Measurements from ENCODE around the gene VTI1A.

DNA sequence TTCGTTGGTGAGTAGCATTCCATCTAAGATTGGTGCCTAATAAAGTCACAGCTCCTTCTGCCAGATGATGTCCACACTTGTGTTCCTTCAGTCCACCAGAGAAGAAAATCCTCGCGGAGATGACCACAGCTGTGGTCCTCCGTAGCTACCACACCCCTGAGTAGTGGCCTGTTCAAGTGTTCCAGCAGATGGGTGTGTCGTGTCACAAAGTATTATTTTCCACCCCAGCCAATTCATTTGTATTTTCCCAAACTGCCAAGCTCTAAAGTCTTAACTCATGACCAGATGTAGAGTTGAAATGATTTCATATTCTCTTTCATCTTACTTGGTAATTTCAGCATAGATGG, 251.8 kb downstream of the VTI1A start:
- TF ChIP-seq, protein P1, sequence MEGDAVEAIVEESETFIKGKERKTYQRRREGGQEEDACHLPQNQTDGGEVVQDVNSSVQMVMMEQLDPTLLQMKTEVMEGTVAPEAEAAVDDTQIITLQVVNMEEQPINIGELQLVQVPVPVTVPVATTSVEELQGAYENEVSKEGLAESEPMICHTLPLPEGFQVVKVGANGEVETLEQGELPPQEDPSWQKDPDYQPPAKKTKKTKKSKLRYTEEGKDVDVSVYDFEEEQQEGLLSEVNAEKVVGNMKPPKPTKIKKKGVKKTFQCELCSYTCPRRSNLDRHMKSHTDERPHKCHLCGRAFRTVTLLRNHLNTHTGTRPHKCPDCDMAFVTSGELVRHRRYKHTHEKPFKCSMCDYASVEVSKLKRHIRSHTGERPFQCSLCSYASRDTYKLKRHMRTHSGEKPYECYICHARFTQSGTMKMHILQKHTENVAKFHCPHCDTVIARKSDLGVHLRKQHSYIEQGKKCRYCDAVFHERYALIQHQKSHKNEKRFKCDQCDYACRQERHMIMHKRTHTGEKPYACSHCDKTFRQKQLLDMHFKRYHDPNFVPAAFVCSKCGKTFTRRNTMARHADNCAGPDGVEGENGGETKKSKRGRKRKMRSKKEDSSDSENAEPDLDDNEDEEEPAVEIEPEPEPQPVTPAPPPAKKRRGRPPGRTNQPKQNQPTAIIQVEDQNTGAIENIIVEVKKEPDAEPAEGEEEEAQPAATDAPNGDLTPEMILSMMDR (IDR thresholded peaks at IDR 0.05; ENCODE audit: low read depth, low read length), result no peak
- TF ChIP-seq POLR2A (IDR thresholded peaks at IDR 0.05; ENCODE audit: extremely low read depth, insufficient read length), result no peak
- TF ChIP-seq MYC (IDR thresholded peaks at IDR 0.05; ENCODE audit: low read depth, low read length), result no peak
- TF ChIP-seq, protein P2, sequence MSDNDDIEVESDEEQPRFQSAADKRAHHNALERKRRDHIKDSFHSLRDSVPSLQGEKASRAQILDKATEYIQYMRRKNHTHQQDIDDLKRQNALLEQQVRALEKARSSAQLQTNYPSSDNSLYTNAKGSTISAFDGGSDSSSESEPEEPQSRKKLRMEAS (IDR thresholded peaks at IDR 0.05; ENCODE audit: low read depth, low read length), result no peak

Data from NB4 (cell line).